ENCODE results near the gene RAC2. TPM values are rescaled to one million over a fixed set of nuclear protein-coding genes. Genes with fewer than 3 reads are reported as not detected.
A peak's percentile ranks its signal among the peaks of the same experiment; 100 is the strongest.

Gene RAC2
- total RNA-seq, 1 experiment from 2014 or later: 50.5 TPM

DNA sequence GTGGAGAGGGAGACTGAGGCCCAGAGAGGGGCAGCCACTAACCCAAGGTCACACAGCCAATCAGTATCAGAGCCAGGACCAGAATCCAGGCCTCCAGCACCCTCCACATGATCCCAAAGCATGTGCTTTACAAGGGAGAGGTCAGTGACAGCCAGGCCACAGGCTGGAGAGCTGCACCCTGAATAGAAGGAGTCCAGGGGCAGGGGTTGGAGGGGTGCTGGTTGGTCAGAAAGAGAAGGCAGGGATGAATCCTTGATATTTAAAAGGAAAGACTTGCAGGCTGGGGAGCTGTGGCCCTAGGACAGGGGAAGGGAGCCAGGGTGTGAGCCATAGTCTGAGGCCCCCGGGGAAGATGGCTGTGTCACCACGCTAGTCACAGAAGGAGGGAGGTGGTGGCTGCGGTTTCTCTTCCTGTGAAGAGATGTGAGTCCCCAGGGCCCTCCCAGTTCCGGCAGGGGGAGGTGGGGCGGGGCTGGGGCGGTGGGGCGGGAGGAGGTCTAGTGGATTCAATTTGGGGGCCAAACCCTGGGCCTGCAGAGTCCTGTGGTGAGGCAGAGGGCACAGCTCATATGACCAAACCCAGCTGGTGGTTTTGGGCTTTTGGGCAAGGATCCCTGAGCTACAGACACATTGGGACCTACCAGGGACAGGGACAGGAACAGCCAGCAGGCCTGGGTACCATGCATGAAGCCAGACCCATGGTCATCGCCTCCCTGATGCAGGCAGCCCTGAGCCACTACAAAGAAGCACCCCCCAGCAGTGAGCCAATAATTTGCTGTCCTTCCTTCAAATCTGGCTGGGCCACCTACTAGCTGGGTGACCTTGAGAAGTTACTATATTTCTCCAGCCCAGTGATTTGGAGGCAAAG lies 14.0 kb downstream of the RAC2 start:
- Histone ChIP-seq H3K4me1 (ENCODE audit: insufficient read depth, low read length) (peaks cover 33% of the 10 kb centered on the region), H3K4me3 (ENCODE audit: low read length) (no peak overlapping the region)
- DNase-seq: peak; percentile 83

DNA sequence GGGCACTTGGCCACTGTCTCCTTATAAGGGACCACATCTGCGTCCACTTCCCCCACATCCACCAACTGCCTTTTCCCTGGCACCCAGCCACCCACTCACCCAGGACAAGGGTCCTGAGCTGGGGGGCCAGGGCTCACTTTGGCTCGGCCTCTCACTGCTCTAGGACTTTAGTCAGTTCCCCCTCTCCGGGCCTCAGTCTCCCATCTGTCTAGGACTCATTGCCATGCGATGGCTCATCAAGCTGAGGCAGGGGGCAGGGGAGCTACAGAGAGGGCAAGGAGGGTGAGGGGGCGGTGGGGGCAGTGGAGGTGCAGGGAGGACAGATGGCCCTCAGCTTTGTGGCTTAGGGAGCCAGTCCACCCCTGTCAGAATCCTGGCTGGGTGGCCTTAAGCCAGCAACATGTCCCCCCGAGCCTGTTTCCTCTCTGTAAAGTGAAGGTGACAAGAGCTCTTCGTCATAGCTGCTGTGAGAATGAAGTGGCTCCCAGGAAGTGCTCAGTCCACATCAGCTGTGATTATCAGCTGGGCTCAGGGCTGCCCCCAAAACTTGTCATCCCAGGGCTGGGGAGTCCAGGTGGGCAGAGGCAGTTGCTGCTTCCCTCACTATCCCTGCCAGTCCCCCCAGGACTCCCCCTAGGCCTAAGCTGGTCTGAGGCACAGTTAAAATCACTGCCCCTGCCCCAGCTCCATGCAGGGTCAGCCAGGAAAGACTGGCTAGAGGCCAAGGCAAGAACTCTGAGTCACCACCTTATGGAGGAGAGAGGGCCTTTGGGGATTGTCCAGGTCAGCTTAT lies 14.9 kb downstream of the RAC2 start:
- H3K9me2 ChIP-seq (replicated peaks; ENCODE audit: low read length): no peaks in the 10 kb centered on the region
- no peaks in the 10 kb centered on the region for H3K27me3 ChIP-seq (ENCODE audit: low read length)
- ATAC-seq: peak; percentile 63
- H3K9ac ChIP-seq (ENCODE audit: low read length): peak overlapping the region; percentile 89
- H3K79me2 ChIP-seq (ENCODE audit: low read length): no peaks in the 10 kb centered on the region
- TF ChIP-seq EZH2phosphoT487 (IDR thresholded peaks at IDR 0.05; ENCODE audit: borderline replicate concordance, low read length) (no peak), EZH2 (IDR thresholded peaks at IDR 0.05; ENCODE audit: low read length, unreplicated experiment) (no peak)
- TF ChIP-seq, protein P1, sequence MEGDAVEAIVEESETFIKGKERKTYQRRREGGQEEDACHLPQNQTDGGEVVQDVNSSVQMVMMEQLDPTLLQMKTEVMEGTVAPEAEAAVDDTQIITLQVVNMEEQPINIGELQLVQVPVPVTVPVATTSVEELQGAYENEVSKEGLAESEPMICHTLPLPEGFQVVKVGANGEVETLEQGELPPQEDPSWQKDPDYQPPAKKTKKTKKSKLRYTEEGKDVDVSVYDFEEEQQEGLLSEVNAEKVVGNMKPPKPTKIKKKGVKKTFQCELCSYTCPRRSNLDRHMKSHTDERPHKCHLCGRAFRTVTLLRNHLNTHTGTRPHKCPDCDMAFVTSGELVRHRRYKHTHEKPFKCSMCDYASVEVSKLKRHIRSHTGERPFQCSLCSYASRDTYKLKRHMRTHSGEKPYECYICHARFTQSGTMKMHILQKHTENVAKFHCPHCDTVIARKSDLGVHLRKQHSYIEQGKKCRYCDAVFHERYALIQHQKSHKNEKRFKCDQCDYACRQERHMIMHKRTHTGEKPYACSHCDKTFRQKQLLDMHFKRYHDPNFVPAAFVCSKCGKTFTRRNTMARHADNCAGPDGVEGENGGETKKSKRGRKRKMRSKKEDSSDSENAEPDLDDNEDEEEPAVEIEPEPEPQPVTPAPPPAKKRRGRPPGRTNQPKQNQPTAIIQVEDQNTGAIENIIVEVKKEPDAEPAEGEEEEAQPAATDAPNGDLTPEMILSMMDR (conservative IDR thresholded peaks at IDR 0.05; ENCODE audit: low read depth, low read length): no peak
- no peaks in the 10 kb centered on the region for H3K9me3 ChIP-seq (ENCODE audit: low read length)
- peak; percentile 73 for DNase-seq
- no peaks in the 10 kb centered on the region for H3F3A ChIP-seq (ENCODE audit: low read length, unreplicated experiment)
- no peak overlapping the region for H3K4me3 ChIP-seq (ENCODE audit: low read length)
- ChIA-PET CTCF (interaction anchor here (0.6 to 1.5 kb wide), 3 partner anchors 30 to 373 kb away, joined by 4 to 7 read pairs (median 4); no protein-coding TSS in a partner anchor), POLR2A (ENCODE audit: unreplicated experiment) (interaction anchor here (0.6 kb wide), 1 partner anchor 991 kb away, joined by 8 read pairs; no protein-coding TSS in a partner anchor)
- no peak overlapping the region for H2AFZ ChIP-seq (ENCODE audit: low read length)
- peak overlapping the region; percentile 67 for H3K4me2 ChIP-seq (ENCODE audit: low read length)
- H3K4me1 ChIP-seq (ENCODE audit: insufficient read depth, low read length): peaks cover 33% of the 10 kb centered on the region
- intact Hi-C loops (cut with micrococcal nuclease): no loop called here
- H3K27ac ChIP-seq (ENCODE audit: low read length): peak overlapping the region; percentile 99
- H4K20me1 ChIP-seq (ENCODE audit: low read length): no peaks in the 10 kb centered on the region
- H3K36me3 ChIP-seq (ENCODE audit: low read depth, low read length): no peaks in the 10 kb centered on the region; the same call in 1 of the 2 replicates
- BruUV-seq (replicated peaks): no TSS peak

More for the DNA sequence above, 14.0 kb downstream of the RAC2 start:
- ATAC-seq: peak; percentile 84
- Histone ChIP-seq H3K9me2 (replicated peaks; ENCODE audit: low read length) (no peaks in the 10 kb centered on the region), H3K9me3 (ENCODE audit: low read length) (no peaks in the 10 kb centered on the region), H3K4me2 (ENCODE audit: low read length) (peak overlapping the region; percentile 67), H3K36me3 (ENCODE audit: low read depth, low read length) (no peaks in the 10 kb centered on the region; the same call in 1 of the 2 replicates), H4K20me1 (ENCODE audit: low read length) (no peaks in the 10 kb centered on the region), H3K9ac (ENCODE audit: low read length) (peak overlapping the region; percentile 89), H3F3A (ENCODE audit: low read length, unreplicated experiment) (no peaks in the 10 kb centered on the region), H3K27ac (ENCODE audit: low read length) (peak overlapping the region; percentile 99), H3K79me2 (ENCODE audit: low read length) (no peaks in the 10 kb centered on the region), H2AFZ (ENCODE audit: low read length) (no peak overlapping the region), H3K27me3 (ENCODE audit: low read length) (no peaks in the 10 kb centered on the region)
- CTCF ChIA-PET: interaction anchor here (0.6 to 1.5 kb wide), 3 partner anchors 29 to 41 kb away, joined by 4 to 7 read pairs (median 4); no protein-coding TSS in a partner anchor
- BruUV-seq (replicated peaks): no TSS peak
- intact Hi-C loops (cut with micrococcal nuclease): no loop called here
- POLR2A ChIA-PET (ENCODE audit: unreplicated experiment): interaction anchor here (0.8 kb wide), 1 partner anchor 30 kb away, joined by 4 read pairs; no protein-coding TSS in a partner anchor
- TF ChIP-seq EZH2 (IDR thresholded peaks at IDR 0.05; ENCODE audit: low read length, unreplicated experiment) (no peak), EZH2phosphoT487 (IDR thresholded peaks at IDR 0.05; ENCODE audit: borderline replicate concordance, low read length) (no peak)
- TF ChIP-seq, protein P1 (conservative IDR thresholded peaks at IDR 0.05; ENCODE audit: low read depth, low read length): no peak
